Kasumi-1 (cell line): Measurements from ENCODE around the gene ITPR2.
"Not testable (repeated sequence)": the region's sequence is repeated elsewhere in the genome, so short reads cannot be mapped to it uniquely, and the experiment has no call there.

Source experiments
- DNase-seq, 2 experiments: peaks; one replicate each; lab custom pipeline; 2025; lab: John Stamatoyannopoulos, UW

ITPR2 gene

GRCh38 chr12:26563552-26563951 lies 269.4 kb downstream of the ITPR2 start:
- no peak for DNase-seq

DNA sequence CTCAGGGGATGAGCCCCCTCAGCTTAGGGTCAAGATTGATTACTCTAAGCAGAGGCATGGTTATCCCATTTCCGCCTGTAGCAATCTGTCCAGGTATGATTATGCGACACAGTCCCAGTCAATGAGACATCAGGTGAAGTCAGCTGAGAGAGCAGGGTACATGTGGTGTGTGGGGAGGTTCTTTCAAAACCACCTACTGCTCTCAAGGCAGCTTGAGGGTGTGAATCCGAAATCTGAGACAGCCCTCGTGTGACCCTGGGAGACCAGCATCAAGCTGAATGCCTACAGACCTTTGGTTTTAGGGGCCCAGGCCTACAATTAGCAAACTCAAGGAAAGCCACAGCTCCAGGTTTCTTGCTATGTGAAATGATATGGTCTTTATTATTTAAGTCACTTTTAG lies 275.7 kb downstream of the ITPR2 start:
- DNase-seq, result no peak

DNA sequence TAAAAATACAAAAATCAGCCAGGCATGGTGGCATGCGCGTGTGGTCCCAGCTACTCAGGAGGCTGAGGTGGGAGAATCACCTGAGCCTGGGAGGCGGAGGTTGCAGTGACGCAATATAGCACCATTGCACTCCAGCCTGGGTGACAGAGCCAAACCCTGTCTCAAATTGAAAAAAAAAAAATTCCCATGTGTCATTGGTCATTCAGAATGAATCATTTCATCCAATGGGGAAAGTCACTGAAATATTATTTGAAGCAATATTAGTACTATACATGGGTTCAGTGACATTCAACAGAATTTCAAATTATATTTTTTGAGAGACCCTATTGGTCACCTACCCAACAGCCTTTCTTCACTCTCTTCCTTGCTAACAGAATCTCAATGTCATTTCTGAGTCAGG lies 276.1 kb downstream of the ITPR2 start:
- no peak for DNase-seq

- DNase-seq, result no peak
These were observed 277.9 kb downstream of the ITPR2 start for GRCh38 chr12:26555139-26555538.

- no peak for DNase-seq
These were observed 278.7 kb downstream of the ITPR2 start for GRCh38 chr12:26554332-26554731.

GRCh38 chr12:26551385-26551784 lies 281.6 kb downstream of the ITPR2 start:
- DNase-seq, result no peak

DNA sequence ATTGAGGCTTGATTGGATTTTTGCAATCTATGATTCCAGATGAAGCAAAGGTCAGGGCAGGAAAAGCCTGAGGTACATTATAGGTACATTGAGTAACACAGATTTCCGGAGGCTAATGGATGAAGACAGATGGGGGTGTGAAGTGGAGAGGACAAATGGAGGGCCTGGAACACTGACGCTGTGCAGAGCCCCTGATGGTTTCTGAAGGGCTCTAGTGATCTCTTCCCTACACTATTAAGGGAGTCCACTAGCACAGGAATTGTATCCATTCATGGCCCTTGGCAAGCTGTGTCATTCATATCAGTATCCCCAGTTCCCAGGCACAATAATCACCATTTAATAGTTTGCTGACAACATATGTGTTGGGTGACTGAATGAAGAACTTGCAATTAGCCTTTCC lies 284.8 kb downstream of the ITPR2 start:
- DNase-seq, result no peak

DNA sequence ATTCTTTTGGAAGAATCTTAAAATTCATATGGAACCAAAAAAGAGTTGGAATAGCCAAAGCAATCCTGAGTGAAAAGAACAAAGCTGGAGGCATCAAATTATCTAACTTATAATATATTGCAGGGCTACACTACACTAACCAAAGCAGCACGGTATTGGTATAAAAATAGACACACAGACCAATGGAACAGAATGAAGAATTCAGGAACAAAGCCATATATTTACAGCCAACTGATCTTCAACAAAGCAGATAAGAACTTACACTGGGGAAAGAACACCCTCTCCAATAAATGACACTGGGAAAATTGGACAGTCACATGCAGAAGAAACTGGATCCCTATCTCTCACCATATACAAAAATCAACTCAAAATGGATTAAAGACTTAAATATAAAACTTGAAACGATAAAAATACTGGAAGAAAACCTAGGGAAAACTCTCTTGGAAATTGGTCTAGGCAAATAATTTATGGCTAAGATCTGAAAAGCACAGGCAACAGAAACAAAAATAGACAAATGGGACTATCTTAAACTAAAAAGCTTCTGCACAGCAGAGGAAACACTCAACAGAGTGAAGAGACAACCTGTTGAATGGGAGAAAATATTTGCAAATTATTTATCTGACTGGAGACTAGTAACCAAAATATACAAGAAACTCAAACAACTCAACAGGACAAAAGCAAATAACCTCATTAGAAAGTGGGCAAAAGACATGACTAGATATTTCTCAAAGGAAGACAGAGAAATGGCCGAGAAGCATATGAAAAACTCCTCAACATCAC lies 286.3 kb downstream of the ITPR2 start:
- DNase-seq, result no peak

GRCh38 chr12:26539131-26539530 lies 293.9 kb downstream of the ITPR2 start:
- no peak for DNase-seq

DNA sequence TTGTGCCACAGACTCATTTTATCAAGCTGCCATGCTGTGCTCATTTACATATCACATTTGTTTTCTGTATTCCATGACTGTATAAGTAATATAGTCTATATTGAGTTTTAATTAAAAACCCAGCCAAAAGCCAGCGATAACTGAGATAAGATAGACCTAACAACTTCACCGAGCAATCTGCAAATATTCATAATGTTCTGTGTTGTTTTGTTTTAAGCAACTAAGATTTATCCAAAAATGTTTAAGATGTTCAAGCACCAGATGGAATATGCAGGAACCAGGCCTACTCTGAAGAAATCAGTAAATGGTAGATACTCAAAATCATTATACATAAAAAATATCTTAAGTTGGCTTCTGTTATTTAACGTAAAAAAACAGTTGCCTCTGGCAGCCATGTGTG lies 295.3 kb downstream of the ITPR2 start:
- DNase-seq, result no peak

DNA sequence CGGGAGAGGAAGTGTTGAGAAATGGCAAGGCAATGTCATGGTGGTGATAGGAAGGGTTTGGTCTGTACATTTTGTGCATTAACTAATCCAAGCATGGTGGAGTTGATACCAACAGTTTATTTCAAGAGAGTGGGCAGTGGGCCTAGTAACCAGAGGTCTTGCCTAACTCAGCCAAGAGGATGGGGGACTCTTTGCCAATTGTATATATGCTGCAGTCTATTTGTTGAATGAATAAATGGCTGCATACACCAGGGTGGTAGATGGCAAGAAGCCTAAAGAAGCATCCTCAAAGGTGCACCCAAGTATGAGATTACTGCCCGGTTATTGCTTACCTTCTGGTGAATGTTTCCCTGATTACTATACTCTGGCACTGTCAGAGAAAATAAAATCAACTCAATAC lies 295.9 kb downstream of the ITPR2 start:
- DNase-seq, result no peak

DNA sequence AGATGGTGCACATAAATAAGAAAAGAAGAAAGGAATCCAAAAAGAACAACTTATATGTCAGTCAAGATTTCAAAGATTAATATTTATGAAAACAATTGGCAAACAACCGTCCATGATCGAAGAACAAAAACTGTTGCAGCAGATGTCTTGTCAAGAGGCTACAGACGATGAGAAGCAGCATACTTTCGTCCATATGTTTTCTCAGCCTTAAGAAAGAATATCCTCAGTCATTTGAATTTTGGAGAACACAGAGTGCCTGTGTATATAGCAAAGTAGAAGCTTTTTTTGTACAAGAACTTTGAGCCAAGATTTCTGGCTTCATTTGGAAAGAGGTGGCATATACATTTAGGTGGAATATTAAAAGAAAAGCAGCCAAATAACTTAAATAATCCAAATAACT lies 297.2 kb downstream of the ITPR2 start:
- DNase-seq, result no peak

DNA sequence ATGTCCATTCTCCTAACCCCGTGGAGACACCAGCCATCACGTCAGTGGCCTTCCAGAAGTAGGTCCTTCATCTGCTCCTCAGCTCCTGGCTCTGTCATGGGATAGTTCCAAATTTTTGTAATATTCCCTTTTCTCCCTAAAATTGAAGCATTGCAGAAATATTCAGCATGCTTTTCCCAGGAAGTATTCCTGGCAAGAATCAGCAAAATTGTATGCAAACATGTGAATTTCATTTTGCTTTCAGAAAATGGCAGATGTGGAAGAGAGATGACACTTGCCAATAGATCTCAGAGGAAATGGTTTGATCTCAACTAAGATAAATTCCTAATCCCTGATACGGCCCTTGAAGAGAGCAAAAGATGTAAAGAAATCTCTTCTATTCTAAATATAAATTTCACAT lies 298.9 kb downstream of the ITPR2 start:
- DNase-seq, result no peak

DNA sequence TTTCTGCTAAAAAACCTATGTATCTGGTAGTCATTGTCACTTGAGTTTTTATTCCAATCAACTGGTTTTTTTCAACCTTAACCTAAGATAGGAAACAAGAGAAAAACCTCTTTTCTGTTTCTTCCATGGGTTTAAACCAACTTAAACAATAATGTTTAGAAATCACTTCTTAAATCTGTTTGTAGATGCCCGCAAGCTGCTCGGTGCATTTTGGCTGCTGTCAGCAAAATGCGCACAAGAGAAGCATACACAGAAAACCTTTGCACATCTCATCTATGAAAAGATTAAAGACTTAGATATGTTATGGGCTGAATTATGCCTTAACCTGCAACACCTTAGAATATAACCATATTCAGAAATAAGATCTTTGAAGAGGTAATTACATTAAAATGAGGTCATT lies 299.8 kb downstream of the ITPR2 start:
- no peak for DNase-seq

- DNase-seq, result no peak
These were observed 302.5 kb downstream of the ITPR2 start for GRCh38 chr12:26530461-26530860.

DNA sequence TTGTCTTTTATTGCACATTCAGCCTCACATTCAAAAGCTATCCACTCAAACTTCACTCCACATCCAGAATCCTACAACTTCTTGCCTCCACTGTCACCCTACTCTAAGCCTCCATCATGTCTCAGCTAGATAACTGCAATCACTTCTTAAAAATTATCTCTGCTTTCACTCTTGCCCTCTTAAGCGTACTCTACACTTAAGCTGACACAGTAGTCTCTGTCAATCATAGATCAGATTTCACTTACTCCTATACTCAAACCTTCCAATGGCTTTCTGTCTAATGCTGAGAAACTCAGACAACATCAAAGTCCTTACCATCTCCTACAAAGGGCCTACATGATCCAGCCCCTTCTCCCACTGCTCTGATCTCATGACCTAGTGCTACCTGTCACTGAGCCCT lies 304.1 kb downstream of the ITPR2 start:
- DNase-seq, result no peak

GRCh38 chr12:26527682-26528081 lies 305.3 kb downstream of the ITPR2 start:
- DNase-seq, result no peak

DNA sequence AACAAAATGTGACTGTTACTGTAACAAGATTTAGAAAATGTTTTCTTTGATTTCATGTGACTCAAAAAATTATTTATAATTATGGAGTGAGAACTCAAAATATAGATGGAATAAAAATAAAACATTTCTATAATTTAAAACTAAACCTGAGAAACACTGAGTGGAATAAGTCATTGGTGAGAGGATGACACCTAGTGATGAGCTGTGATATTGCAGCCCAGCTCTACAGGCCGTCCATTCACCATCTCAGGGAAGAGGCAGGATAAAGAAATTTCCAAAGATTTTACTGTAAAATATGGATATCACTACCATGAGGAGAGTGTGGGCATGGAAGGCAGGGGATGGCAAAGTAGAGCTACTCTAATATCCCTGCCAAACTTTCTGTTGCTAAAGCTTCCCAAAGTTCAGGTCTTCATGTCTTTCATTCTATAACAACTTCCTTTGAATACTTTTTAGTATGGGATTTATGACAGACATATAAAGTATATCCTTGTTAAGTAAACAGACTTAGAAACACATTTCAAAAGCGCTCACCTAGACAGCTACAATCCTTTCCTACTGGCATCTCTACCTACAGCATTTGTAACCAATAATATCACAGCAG lies 308.0 kb downstream of the ITPR2 start:
- DNase-seq, result peak; percentile 14 to 21

DNA sequence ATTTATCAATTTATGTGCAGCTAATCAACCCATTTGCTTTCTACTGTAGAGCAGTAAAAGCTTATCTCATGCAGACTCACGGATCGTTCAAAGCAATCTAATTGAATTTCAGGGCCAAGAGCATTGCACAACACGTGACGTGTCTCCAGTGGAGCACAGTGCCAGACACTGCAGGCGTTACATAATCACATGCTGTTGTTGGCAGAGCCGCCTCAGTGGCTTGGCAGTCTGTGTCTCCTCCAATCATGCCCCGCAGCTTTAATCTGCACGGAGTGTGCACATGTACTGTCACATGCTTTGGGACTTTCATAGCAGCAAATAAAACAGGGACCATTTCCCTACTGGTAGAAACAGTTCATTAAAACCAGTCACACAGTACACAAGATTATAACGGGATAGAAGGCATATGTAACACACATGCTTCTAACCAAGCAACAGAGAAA lies 309.3 kb downstream of the ITPR2 start:
- DNase-seq, result no peak

GRCh38 chr12:26520869-26521268 lies 312.1 kb downstream of the ITPR2 start:
- no peak for DNase-seq

- peak; percentile 25 to 43 for DNase-seq
These were observed 312.9 kb downstream of the ITPR2 start for GRCh38 chr12:26520109-26520508.

GRCh38 chr12:26519462-26519861 lies 313.5 kb downstream of the ITPR2 start:
- DNase-seq, result no peak

GRCh38 chr12:26517320-26517719 lies 315.7 kb downstream of the ITPR2 start:
- DNase-seq, result not testable (repeated sequence)

DNA sequence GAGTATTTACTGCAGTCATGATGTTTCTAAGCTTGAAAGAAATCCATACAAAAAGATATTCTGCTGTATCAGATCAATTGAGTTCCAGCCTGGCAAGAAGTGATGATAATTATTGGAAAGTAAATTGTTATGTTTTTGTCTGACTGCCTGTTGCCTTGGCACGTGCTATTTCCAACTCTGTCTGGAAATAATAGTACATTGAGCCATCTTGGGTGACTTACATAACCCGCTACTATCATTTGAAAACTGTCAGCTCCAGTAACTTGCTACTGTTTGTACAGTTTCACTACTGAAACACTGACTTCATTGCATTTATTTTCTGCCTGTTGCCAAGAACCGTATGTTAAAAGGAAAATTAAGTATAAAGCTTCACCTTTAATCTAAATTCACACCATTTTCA lies 318.6 kb downstream of the ITPR2 start:
- DNase-seq, result no peak
